Liver (tissue), 5 donors: ENCODE results near the gene OR5D16. TPM values are rescaled to one million over a fixed set of nuclear protein-coding genes. Genes with fewer than 3 reads are reported as not detected.

Experiments
- polyA plus RNA-seq, 2 donors: library from polyadenylated mRNA; stranded (reverse) in 1 of 2; unstranded in 1 of 2; fragments of 200-250 nt in 1 of 2; fragments of >200 nt in 1 of 2; fragmentation: Nextera tagmentation in 1 of 2; extraction: Ambion mirVana in 1 of 2; gene quantifications; one replicate each; pipeline versions ENCODE4 v1.2.1 to v1.2.3, GENCODE V29; 2013 to 2015
- small RNA-seq: library from RNA; depleted of rRNA; stranded (forward); fragments of <200 nt; gene quantifications from one replicate; pipeline ENCODE3, GENCODE V24; 2014
- total RNA-seq, 2 donors: library from RNA; depleted of rRNA; stranded (reverse); fragments of >200 nt; gene quantifications; one replicate each; pipeline ENCODE4 v1.2.3, GENCODE V29; 2014
- donor health status: healthy.
- donor health status: healthy.
- donor health status: healthy.

The OR5D16 gene
- total and polyA plus RNA-seq, 4 donors = not detected

Small RNA genes within 50 kb of the gene (small RNA-seq; reads per million reads assigned to genes)
- gene AC036111.3 = not detected

Other genes starting within 250 kb of the OR5D16 start
- not detected for gene OR4C11, start 231.1 kb upstream of the OR5D16 start, total RNA-seq
- not detected for gene OR4C11, start 231.1 kb upstream of the OR5D16 start, polyA plus RNA-seq
- not detected for gene OR4P4, start 203.6 kb upstream of the OR5D16 start, total RNA-seq
- not detected for gene OR4P4, start 203.6 kb upstream of the OR5D16 start, polyA plus RNA-seq
- gene OR4S2, start 190.4 kb upstream of the OR5D16 start, total RNA-seq = not detected
- gene OR4S2, start 190.4 kb upstream of the OR5D16 start, polyA plus RNA-seq = not detected
- not detected for gene OR4C6, start 176.6 kb upstream of the OR5D16 start, total RNA-seq
- not detected for gene OR4C6, start 176.6 kb upstream of the OR5D16 start, polyA plus RNA-seq
- not detected for gene OR5D13, start 65.3 kb upstream of the OR5D16 start, total RNA-seq
- gene OR5D13, start 65.3 kb upstream of the OR5D16 start, polyA plus RNA-seq = not detected
- not detected for gene OR5D14, start 43.2 kb upstream of the OR5D16 start, total RNA-seq
- gene OR5D14, start 43.2 kb upstream of the OR5D16 start, polyA plus RNA-seq = not detected
- gene OR5L1, start 27.4 kb upstream of the OR5D16 start, total RNA-seq = not detected
- not detected for gene OR5L1, start 27.4 kb upstream of the OR5D16 start, polyA plus RNA-seq
- gene OR5D18, start 19.1 kb upstream of the OR5D16 start, total RNA-seq = not detected
- gene OR5D18, start 19.1 kb upstream of the OR5D16 start, polyA plus RNA-seq = not detected
- not detected for gene OR5L2, start 11.5 kb upstream of the OR5D16 start, total RNA-seq
- not detected for gene OR5L2, start 11.5 kb upstream of the OR5D16 start, polyA plus RNA-seq
- not detected for gene TRIM51, start 44.5 kb downstream of the OR5D16 start, total RNA-seq
- gene TRIM51, start 44.5 kb downstream of the OR5D16 start, polyA plus RNA-seq = not detected
- gene OR5W2, start 75.8 kb downstream of the OR5D16 start, total RNA-seq = not detected
- gene OR5W2, start 75.8 kb downstream of the OR5D16 start, polyA plus RNA-seq = not detected
- gene OR5I1, start 97.6 kb downstream of the OR5D16 start, total RNA-seq = not detected
- gene OR5I1, start 97.6 kb downstream of the OR5D16 start, polyA plus RNA-seq = not detected
- gene OR10AG1, start 131.2 kb downstream of the OR5D16 start, total RNA-seq = not detected
- not detected for gene OR10AG1, start 131.2 kb downstream of the OR5D16 start, polyA plus RNA-seq
- not detected for gene OR5F1, start 155.9 kb downstream of the OR5D16 start, total RNA-seq
- gene OR5F1, start 155.9 kb downstream of the OR5D16 start, polyA plus RNA-seq = not detected
- gene OR5AS1, start 188.9 kb downstream of the OR5D16 start, total RNA-seq = not detected
- not detected for gene OR5AS1, start 188.9 kb downstream of the OR5D16 start, polyA plus RNA-seq